GM21619 (cell line): ENCODE data around the gene CCDC33.

Experiments used
- ATAC-seq: cut with Tn5 transposase; IDR thresholded peaks from one replicate; pipeline ENCODE4 v1.9.1; 2021; ENCODE audit not compliant: unreplicated experiment

The CCDC33 gene

DNA sequence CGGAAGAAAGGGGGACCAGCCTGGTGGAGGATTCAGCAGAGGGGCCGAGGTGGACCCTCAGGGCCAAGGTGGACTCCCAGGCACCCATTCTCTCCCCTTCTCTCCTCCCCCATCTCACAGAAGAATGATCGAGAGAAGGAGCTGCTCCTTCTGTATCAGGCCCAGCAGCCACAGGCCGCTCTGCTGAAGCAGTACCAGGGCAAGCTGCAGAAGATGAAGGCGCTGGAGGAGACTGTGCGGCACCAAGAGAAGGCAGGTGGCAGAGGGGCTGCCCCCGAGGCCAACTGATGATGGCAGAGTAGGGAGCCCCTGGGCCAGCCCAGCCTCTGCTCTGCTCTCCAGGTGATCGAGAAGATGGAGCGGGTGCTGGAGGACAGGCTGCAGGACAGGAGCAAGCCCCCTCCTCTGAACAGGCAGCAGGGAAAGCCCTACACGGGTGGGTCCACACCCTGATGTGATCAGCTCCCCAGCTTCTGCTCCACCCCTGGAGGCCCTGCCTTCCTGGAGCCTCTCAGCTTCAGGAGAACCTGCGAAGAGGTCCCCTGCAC, 94.8 kb downstream of the CCDC33 start:
- ATAC-seq = no peak

DNA sequence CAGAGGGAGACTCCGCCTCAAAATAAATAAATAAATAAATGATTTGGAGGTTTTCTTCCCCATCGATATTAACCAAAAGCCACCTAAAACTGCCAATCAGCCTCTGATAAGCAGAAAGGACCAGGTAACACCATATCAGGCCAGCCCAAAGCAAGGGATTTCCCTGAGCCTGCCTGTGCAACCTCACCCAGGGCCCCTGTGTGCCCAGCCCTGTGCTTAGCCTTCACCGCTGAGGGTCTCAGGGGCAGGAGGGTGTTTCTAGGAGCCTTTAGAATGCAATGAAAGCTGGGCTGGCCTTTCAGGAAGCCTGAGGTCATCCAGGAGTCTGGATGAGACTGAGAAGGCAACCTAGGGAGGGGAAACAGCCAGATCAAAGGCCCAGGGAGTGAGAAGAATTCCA, 95.9 kb downstream of the CCDC33 start:
- no peak for ATAC-seq

DNA sequence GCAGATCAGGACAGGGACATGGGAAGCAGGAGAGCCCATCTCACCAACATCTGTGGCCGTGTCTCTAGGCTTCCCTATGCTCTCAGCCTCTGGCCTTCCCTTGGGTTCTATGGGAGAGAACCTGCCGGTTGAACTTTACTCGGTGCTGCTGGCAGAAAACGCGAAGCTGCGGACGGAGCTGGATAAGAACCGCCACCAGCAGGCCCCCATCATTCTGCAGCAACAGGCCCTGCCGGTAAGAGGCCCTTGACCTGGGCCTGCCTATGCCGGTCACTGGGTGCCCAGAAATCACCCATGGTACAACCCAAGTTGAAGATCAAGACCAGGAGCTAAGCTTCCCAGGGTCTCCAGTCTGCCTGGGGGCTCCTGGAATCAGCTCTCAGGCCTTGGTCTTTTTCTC, 96.5 kb downstream of the CCDC33 start:
- ATAC-seq = no peak

DNA sequence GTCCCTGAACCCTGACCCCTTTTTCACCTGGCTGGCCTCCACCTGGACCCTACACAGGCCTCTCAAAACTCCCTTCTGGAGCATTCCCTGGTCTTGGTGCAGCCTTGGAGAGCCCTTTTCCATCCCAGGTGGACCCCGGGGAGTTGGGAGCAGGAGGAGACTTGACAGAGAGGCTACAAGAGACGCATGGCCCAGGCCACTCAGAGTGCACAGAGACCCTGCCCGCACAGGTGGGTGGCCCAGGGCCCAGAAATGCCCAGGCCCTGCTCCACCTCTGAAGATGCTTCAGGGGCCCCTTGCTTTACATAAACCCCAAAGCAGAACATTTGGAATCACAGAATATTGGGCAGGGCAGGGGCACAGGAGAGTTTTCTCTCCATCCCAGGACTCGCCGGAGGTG, 97.0 kb downstream of the CCDC33 start:
- ATAC-seq = no peak

DNA sequence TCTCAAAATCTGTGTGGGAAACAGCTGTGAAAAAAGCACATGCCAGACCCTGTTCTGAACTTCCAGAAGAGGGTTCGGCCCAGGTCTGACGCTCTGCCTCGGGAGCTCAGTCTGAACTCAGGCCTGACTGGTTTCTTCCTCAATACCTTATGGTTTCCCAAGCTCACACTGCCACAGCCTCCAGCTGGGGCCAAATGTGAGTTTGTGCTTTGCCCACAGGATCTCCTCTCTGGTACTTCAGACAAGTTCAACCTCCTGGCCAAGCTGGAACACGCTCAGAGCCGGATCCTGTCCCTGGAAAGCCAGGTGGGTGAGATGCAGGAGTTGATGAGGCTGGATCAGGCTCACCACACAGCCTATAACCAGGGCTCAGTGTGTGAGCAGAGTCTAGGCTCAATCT, 97.5 kb downstream of the CCDC33 start:
- no peak for ATAC-seq

DNA sequence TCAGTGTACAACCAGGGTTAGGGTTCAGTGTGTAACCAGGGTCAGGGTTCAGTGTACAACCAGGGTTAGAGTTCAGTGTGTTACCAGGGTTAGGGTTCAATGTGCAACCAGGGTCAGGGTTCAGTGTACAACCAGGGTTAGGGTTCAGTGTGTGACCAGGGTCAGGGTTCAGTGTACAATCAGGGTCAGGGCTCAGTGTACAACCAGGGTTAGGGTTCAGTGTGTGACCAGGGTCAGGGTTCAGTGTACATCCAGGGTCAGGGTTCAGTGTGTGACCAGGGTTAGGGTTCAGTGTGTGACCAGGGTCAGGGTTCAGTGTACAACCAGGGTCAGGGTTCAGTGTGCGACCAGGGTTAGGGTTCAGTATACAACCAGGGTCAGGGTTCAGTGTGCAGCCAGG, 98.0 kb downstream of the CCDC33 start:
- no peak for ATAC-seq

DNA sequence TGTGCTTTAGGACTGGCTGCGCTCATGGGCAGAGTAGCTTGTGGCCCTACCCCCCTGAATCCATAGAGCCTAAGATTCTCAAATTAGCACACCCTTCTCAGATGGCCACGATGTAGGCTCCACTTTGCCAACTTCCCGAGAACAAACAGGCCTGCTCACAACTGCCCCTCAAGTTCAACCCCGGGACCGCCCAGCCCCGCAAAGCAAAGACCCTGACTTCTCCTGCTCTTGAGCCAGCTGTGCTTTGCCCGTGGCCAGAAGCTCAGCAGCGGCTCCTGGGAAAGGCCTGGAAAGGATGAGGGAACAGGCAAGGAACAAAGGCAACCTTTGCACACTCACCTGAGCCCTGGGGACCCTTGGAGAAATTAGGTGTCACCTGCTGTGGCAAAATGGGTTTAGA, 99.3 kb downstream of the CCDC33 start:
- no peak for ATAC-seq

DNA sequence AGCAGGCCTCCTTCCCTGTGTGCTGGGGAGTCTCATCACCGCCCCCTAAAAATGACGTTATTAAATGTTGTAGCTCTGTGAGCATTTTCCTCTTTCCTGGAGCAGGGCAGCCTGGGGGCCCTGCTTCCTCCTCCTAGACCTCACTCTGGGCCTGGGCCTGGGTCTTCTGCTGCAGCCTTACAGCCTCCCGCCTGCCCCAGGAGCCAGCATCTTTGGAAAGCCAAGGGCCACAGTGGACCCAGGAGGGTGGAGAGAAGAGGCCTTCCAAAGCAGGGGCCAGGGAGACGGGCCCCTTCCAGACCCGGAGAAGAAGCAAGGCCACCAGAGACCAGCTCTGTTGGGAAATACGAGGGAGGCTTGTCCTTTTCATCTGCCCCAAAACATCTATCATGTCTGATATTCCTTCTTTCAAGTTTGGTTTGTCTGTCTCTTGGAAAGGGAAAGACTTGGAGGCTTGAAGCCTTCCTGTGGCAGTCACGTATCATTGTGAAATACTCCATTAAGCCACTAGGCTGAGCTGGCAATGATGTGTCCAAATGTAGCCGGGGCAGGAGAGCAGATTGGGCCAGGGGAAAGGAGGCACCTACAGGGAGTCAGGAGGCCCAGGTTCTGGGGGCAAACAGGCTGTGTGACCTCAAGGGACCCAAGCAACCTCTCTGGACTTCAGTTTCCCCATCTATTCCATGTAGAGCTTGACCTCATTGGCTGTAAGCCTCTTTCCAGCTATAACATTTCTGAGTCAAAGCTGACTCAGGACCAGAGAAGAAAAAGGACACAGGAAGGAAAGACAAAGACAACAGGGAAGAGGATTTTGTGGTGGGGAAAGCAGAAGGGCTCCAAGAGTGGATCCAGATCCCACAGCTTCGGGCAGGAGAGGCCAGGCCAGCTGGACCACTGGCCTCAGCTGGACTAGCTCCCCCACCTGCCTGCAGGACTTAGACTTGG, 100.2 kb downstream of the CCDC33 start:
- ATAC-seq = no peak

DNA sequence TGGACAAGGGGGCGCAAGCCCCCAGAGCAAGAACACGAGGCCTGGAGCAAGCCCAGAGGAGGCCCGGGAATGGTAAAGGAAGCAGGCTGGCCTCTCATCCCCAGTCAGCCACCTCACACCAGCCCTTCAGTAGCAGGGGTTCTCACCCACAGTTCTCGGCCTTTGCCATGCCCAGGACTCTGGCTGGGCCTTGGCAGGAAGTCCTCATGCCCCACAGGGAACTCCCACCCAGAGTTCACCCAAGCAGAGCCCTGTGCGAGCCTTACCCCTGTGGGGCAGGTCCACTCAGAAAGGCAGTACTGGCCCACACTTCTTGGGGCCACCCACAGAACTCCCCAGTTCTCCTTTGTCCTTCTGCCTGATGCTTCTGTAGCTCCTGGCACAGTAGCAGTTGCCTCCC, 101.0 kb downstream of the CCDC33 start:
- no peak for ATAC-seq

DNA sequence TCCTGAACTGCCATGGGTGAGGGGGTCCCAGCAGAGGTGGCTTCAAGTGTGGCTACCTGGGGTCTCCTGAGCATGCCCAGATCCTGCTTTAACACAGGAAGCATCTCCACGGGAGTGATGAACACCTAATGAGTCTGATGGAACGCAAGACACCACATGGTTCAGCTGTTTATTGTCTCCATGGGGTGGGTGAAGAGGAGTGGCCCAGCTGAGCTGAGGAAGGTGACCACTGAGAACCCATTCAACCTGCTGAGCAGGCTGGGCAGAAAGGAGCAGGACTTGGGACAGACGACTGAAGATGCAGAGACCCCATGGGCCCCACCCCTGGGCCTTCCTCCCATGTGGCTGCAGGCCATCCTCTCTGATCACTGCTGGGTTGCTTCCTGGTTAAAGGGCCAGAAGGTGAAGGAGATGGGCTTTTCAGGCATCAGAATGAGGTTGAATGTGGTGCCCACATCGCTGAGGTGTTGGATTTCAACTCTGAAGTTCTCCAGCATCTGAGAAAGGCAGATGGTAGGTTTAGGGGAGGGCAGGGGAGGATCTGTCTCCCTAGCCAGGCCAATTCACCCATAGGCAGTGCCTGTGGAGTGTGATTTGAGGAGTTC, 101.6 kb downstream of the CCDC33 start:
- ATAC-seq = no peak

DNA sequence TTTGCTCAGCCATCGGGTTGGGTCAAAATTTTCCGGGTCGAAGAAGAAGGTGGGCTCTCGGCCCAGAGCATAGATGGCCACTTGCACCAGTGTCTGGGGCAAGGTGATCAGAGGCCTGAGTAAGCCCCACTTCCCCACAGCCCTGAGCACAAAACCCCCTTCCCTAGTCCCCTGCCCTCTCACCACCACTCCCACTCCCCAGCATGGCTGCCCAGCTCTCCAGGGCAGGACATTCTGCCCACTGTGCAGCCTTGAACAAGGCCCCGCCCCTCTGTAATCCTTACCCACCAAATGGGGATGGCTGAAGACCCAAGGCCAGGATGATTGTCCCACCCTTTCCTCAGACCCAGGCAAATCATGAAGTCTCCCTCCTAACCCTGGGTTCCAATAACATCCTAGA, 102.5 kb downstream of the CCDC33 start:
- no peak for ATAC-seq

DNA sequence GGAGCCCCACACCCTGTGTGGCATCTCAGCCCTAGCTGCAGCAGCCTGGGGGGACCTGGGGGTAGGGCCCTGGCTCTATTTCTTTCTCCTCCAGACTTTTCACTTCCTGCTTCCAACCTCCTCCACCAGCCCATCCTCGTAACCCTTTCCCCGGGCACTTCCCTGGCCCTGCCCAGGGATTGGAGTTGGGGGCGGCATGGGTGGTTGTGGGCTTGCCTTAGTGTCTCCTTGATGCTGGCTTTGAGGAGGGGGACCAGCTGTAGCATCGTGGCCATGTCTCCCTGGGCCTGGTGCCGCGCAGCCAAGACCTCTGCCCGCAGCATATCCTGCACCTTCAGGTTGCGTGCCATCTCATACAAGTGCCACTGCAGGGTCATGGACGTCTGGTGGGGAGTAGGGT, 103.2 kb downstream of the CCDC33 start:
- no peak for ATAC-seq

DNA sequence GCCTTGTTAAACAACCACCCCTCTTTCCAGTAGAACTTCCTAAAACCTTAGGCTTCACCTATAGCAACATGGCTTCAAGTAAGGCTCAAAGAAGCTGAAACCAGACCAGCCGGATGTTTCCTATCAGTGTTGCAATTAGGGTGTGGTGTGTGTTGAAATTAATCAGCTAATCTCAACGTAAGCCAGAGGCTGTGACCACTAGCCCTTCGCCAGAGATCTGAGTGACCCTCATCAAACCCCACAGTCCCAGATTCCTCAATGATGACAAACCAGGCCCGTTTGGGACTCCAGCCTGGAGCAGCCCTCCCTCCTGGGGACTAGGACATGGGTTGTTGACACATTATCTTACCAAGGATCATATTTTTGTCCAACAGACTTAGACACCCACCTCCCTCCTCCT, 104.0 kb downstream of the CCDC33 start:
- ATAC-seq = no peak

DNA sequence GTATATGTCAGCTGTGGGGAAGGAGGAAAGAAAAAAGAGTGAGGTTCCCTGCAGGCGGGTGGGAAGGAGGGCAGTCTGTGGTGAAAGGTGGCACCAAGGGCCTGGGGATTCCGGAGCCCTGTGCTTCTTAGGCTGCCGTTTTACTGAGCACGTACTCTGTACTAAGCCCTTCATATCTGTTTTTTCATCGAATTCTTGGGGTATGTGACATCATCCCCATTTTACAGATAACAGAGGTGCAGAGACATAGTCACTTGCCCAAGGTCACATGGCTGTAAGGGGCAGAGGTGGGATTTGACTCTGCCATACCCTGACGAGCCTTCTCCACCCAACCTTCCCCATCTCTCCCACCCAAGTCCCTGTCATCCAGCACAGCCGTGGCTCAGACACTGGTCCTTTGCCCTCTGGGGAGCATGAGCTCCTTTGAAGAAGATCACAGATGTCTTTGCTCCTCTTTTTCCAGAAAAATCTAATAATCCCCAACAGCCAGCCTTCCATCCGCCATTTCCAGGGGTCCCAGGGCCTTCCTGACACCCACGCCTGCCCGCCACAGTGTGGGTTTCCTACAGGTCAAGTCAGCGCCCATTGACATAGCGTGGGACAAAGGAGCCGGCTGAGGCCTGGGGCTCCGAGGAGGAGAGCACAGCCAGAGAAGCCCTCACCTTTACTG, 107.1 kb downstream of the CCDC33 start:
- no peak for ATAC-seq

DNA sequence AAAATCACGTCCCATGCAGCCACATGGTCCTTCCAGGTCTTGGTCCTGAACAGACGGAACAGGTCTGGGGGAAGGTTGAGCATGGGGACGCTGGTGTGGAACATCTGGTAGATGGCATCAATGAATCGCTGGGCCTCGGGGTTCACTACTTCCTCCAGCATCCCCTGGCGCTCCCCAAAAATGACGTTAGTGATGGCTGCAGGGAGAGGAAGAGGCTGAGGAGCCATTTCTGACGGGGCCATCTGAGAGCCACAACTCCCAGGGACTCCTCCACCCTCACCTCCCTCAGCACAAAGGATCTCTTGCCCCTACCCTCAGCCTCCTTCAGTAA, 107.6 kb downstream of the CCDC33 start:
- no peak for ATAC-seq

DNA sequence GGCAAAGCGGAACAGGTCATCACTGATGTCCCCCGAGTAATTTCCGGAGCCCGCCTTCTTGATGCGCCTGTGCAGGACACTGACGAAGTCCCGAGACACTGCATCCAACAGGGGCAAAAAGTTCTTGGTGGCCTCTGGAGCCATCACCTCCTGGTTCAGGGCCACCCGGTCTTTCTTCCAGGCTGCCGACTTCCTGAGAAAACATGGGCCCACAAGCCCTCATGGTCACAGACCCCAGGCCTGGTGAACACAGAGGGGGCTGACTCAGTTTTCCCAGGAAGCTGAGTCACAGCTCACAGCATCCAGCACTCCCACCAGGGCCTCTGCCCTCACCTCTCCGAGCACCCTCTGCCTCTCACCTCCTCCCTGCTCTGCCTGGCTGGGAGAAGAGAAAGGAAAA, 108.9 kb downstream of the CCDC33 start:
- no peak for ATAC-seq

DNA sequence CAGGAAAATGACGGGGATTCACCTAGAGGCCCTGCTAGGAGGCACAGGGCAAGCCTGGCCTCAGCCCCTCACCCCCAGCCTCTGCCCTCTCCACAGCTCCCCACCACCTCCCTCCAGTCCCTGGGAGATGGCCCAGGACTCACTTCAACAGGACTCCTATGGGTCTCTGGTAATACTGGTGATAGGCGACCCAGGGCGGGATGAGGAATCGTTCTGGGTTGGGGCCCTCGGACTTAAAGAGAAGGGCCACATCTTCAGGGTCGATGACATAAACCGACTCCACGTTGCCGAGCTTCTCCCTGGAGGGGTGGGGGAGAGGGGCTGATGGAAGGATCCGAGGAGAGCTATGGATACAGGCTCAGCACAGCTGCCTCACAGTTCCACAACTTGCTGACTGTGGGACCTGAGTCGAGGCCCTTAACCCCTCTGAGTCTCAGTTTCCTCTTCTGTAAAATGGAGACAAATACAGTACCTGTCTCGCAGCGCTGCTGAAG, 111.7 kb downstream of the CCDC33 start:
- ATAC-seq = no peak

DNA sequence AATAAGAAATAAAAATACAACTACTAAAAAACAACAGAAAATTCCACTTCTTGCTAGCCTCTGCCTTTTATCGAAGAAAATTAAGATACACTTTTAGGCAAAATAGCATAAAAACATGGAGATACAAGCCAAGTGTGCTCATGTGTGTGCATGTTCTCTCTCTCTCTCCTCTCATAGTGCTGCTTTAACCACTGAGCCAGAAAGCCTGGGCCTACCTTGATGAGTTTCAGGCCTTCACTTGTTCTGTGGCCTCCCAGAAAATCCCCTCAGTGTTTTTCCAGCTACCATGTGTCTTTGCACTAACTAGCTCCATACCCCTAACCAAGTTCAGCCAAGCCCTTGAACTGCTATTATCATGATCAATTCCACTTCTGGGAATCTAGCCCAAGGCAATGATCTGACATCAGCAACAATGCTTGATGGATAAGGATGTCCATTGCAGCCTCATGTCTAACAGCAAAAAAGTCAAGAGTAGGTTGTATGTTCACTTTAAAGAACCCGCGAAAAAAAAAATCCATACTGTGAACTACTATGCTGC, 113.2 kb downstream of the CCDC33 start:
- no peak for ATAC-seq

DNA sequence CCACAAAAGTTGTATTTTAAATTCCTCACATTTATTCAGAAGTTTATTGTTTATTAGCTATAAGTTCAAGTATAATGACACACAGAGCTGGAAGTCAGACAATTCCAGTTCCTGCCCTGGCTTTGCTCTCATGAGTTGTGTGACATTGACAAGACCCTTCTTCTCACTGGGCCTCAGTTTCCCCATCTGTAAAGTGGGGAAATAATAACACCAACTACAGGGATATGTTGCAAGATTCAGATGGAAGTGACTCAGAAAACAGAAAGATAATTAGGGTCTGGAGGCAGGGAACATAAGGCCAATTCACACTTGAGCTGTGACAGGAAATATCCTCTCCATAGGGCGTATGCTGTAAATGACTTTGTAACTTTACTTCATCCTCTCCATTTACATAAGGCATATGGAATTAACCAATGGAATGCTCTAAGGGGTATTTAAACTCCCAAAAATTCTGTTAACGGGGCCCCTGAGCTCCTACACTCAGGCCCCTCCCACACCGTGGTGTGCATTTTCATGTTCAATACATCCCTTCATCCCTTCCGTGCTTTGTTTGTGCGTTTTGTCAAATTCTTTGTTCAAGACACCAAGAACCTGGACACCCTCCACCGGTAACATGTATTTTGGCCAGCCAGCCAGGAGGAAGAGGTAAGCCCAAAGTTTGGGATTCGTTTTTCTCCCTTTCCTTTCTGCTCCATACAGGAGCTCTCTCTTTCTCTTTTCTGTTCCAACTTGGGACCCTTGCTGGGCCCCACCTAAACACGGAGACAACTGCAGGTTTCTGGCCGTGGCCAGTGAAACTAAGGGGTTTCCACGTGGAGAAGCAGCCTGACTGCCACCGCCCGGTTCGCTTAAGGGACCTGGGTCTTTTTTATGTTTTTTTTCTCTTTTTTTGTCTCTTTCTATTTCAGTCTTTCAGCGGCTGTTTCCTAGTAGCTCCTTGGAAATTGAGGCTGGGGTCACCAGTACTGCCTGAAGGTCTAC, 114.5 kb downstream of the CCDC33 start:
- no peak for ATAC-seq

DNA sequence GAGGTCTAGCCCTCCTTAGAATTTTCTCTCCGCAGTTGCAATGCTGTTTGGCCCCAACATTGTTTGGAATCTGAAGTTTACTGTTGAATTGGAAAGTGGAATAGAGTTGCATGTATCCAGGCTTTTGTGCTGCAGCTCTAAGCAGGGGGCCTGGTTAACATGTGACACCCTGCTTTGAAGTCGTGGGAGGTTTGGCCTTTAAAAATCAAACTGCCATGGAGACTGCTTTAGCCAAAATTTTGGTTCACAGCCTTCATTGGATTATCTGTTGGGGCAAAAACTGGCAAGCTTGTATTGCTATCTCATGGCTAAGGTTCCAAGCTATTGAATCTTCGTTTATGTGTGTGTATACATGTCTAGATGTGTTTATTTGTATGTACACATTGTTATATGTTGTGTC, 115.5 kb downstream of the CCDC33 start:
- ATAC-seq = no peak
